Liver (tissue), 9 donors: Measurements from ENCODE around the gene ANKRD17. TPM values are rescaled to one million over a fixed set of nuclear protein-coding genes. Genes with fewer than 3 reads are reported as not detected.

Source experiments
- DNase-seq: peaks from one replicate; pipeline ENCODE4 v3.0.0-alpha.2; 2017; ENCODE audit warnings: low spot score
- H3K27ac ChIP-seq, 2 donors: one replicate each; pipeline ENCODE4 v1.7.0; 2013; ENCODE audit warnings: inconsistent platforms in 2 of 2, low read length in 2 of 2, control low read depth in 1 of 2, low read depth in 1 of 2, mild to moderate bottlenecking in 1 of 2
- H3K27me3 ChIP-seq, 4 donors: one replicate each; pipeline versions ENCODE4 v1.6.1 to v1.7.0; 2013; ENCODE audit warnings: low read length in 3 of 4, inconsistent platforms in 1 of 4, mild to moderate bottlenecking in 1 of 4, moderate library complexity in 1 of 4; ENCODE audit not compliant: control insufficient read depth in 4 of 4, insufficient read depth in 4 of 4
- H3K36me3 ChIP-seq, 4 donors: one replicate each; pipeline versions ENCODE4 v1.6.1 to v1.7.0; 2013; ENCODE audit warnings: low read length in 3 of 4, mild to moderate bottlenecking in 3 of 4, low read depth in 1 of 4, moderate library complexity in 1 of 4; ENCODE audit not compliant: control insufficient read depth in 4 of 4, insufficient read depth in 3 of 4
- H3K4me1 ChIP-seq, 4 donors: one replicate each; pipeline versions ENCODE4 v1.6.1 to v1.7.0; 2013; ENCODE audit warnings: low read length in 3 of 4, mild to moderate bottlenecking in 3 of 4, moderate library complexity in 1 of 4; ENCODE audit not compliant: control insufficient read depth in 4 of 4, insufficient read depth in 4 of 4
- H3K4me3 ChIP-seq, 3 donors: one replicate each; pipeline versions ENCODE4 v1.6.1 to v1.7.0; 2013; ENCODE audit warnings: low read length in 3 of 3, control low read depth in 1 of 3, low read depth in 1 of 3, mild to moderate bottlenecking in 1 of 3
- H3K9ac ChIP-seq, 2 donors: one replicate each; pipeline ENCODE4 v1.7.0; 2013; ENCODE audit warnings: low read length in 2 of 2, mild to moderate bottlenecking in 2 of 2, moderate library complexity in 2 of 2, control low read depth in 1 of 2, low read depth in 1 of 2
- H3K9me3 ChIP-seq, 4 donors: one replicate each; pipeline versions ENCODE4 v1.6.1 to v1.7.0; 2013; ENCODE audit warnings: low read length in 3 of 4; ENCODE audit not compliant: control insufficient read depth in 4 of 4
- ATF3 ChIP-seq: IDR thresholded peaks from 2 replicates; pipeline ENCODE4 v1.6.1; 2016; ENCODE audit warnings: antibody characterized with exemption
- CTCF ChIP-seq: fragments of 150-350 bp; IDR thresholded peaks from 2 replicates; pipeline ENCODE4 v1.5.1; 2017; ENCODE audit warnings: improper control_type of control experiment, low read depth, low read length; ENCODE audit not compliant: missing input control
- EGR1 ChIP-seq, 2 donors: IDR thresholded peaks; 2 replicates each; pipeline ENCODE4 v1.6.1; 2016 to 2018; ENCODE audit warnings: antibody characterized with exemption in 2 of 2, low read depth in 2 of 2
- FOXA1 ChIP-seq: IDR thresholded peaks from 2 replicates; pipeline ENCODE4 v1.6.1; 2016; ENCODE audit warnings: antibody characterized with exemption
- FOXA2 ChIP-seq: IDR thresholded peaks from 2 replicates; pipeline ENCODE4 v1.6.1; 2016; ENCODE audit warnings: antibody characterized with exemption
- GABPA ChIP-seq, 2 donors: IDR thresholded peaks in 1 of 2; conservative IDR thresholded peaks in 1 of 2; 2 replicates each; pipeline ENCODE4 v1.6.1; 2016; ENCODE audit warnings: antibody characterized with exemption in 2 of 2, mild to moderate bottlenecking in 1 of 2, moderate library complexity in 1 of 2
- HNF4A ChIP-seq, 2 donors: conservative IDR thresholded peaks; 2 replicates each; pipeline ENCODE4 v1.6.1; 2016; ENCODE audit warnings: antibody characterized with exemption in 2 of 2, mild to moderate bottlenecking in 2 of 2
- HNF4G ChIP-seq: IDR thresholded peaks from 2 replicates; pipeline ENCODE4 v1.6.1; 2016; ENCODE audit warnings: antibody characterized with exemption
- JUND ChIP-seq, 2 donors: IDR thresholded peaks; 2 replicates each; pipeline ENCODE4 v1.6.1; 2016; ENCODE audit warnings: antibody characterized with exemption in 2 of 2
- MAX ChIP-seq: IDR thresholded peaks from 2 replicates; pipeline ENCODE4 v1.6.1; 2016; ENCODE audit warnings: antibody characterized with exemption
- NR2F2 ChIP-seq: IDR thresholded peaks from 2 replicates; pipeline ENCODE4 v1.6.1; 2016; ENCODE audit warnings: antibody characterized with exemption
- RAD21 ChIP-seq, 2 donors: IDR thresholded peaks; 2 replicates each; pipeline ENCODE4 v1.6.1; 2016; ENCODE audit warnings: antibody characterized with exemption in 2 of 2, mild to moderate bottlenecking in 2 of 2
- REST ChIP-seq: IDR thresholded peaks from 2 replicates; pipeline ENCODE4 v1.6.1; 2016; ENCODE audit warnings: antibody characterized with exemption, mild to moderate bottlenecking
- RXRA ChIP-seq, 2 donors: IDR thresholded peaks; 2 replicates each; pipeline ENCODE4 v1.6.1; 2017 to 2018; ENCODE audit warnings: antibody characterized with exemption in 2 of 2, mild to moderate bottlenecking in 1 of 2
- SP1 ChIP-seq: IDR thresholded peaks from 2 replicates; pipeline ENCODE4 v1.6.1; 2018; ENCODE audit warnings: antibody characterized with exemption, mild to moderate bottlenecking
- TAF1 ChIP-seq: conservative IDR thresholded peaks from 2 replicates; pipeline ENCODE4 v1.6.1; 2016; ENCODE audit warnings: antibody characterized with exemption, mild to moderate bottlenecking
- YY1 ChIP-seq: IDR thresholded peaks from 2 replicates; pipeline ENCODE4 v1.6.1; 2016; ENCODE audit warnings: antibody characterized with exemption, mild to moderate bottlenecking
- ZBTB33 ChIP-seq: IDR thresholded peaks from 2 replicates; pipeline ENCODE4 v1.6.1; 2016; ENCODE audit warnings: antibody characterized with exemption
- WGBS: extraction: QIAGEN DNeasy Blood & Tissue Kit; methylation state at CpG from one replicate; pipeline ENCODE4 v1.1.7; 2013; 5-methylcytosine and 5-hydroxymethylcytosine counted together
- polyA plus RNA-seq, 2 donors: library from polyadenylated mRNA; stranded (reverse) in 1 of 2; unstranded in 1 of 2; fragments of 200-250 nt in 1 of 2; fragments of >200 nt in 1 of 2; fragmentation: Nextera tagmentation in 1 of 2; extraction: Ambion mirVana in 1 of 2; gene quantifications; one replicate each; pipeline versions ENCODE4 v1.2.1 to v1.2.3, GENCODE V29; 2013 to 2015
- total RNA-seq, 2 donors: library from RNA; depleted of rRNA; stranded (reverse); fragments of >200 nt; gene quantifications; one replicate each; pipeline ENCODE4 v1.2.3, GENCODE V29; 2014
- donor health status: healthy.
- donor health status: healthy.
- donor health status: healthy.
- donor health status: healthy.
- donor health status: healthy.

The ANKRD17 gene
- total and polyA plus RNA-seq, 4 donors: 11.6 to 38.5 (median 19.7) TPM

GRCh38 chr4:73104695-73105094 is 153.9 kb downstream of the ANKRD17 start:
- no peak for TF ChIP-seq ZBTB33
- no peak for TF ChIP-seq JUND (IDR thresholded peaks at IDR 0.05)
- TF ChIP-seq FOXA2: no peak
- no peak for TF ChIP-seq FOXA1
- no peak for TF ChIP-seq TAF1
- TF ChIP-seq HNF4G: no peak
- TF ChIP-seq RAD21 (IDR thresholded peaks at IDR 0.05): no peak
- Histone ChIP-seq H3K27me3 (no peaks in the 10 kb centered on the region), H3K36me3 (peaks cover 7 to 30% (median 17%) of the 10 kb centered on the region in 4 donors), H3K4me1 (peaks cover 0 to 11% (median 9%) of the 10 kb centered on the region in 4 donors), H3K27ac (peak overlapping the region in 1 of 2 donors; percentile 61), H3K9me3 (no peaks in the 10 kb centered on the region), H3K9ac (no peak overlapping the region), H3K4me3 (peak overlapping the region in 1 of 3 donors; percentile 62)
- DNase-seq: no peak
- 75% methylated on average over 5 of the region's 5 CpGs for WGBS

- H3K4me3 ChIP-seq: peak overlapping the region in 2 of 3 donors; percentile 56 to 62
- TF ChIP-seq FOXA1 (no peak), RXRA (IDR thresholded peaks at IDR 0.05) (peak in 1 of 2 donors; percentile 38), FOXA2 (peak; percentile 26), GABPA (IDR thresholded peaks at IDR 0.05 in 1 of 2, conservative IDR thresholded peaks at IDR 0.05 in 1 of 2) (no peak), JUND (IDR thresholded peaks at IDR 0.05) (peak; percentile 56 to 93), CTCF (no peak), HNF4G (peak; percentile 53), YY1 (peak; percentile 56), REST (peak; percentile 91), HNF4A (conservative IDR thresholded peaks at IDR 0.05) (peak; percentile 87 to 89), TAF1 (no peak), ZBTB33 (peak; percentile 59), EGR1 (IDR thresholded peaks at IDR 0.05; ENCODE audit: low read depth in 2 of 2) (no peak), ATF3 (no peak), MAX (peak; percentile 91), SP1 (peak; percentile 79), RAD21 (IDR thresholded peaks at IDR 0.05) (peak in 1 of 2 donors; percentile 20), NR2F2 (no peak)
- peak overlapping the region in 1 of 2 donors; percentile 81 for H3K9ac ChIP-seq
- 37% methylated on average over 8 of the region's 8 CpGs for WGBS
- no peaks in the 10 kb centered on the region for H3K27me3 ChIP-seq
- H3K9me3 ChIP-seq: no peaks in the 10 kb centered on the region
- peaks cover 7 to 24% (median 15%) of the 10 kb centered on the region in 4 donors for H3K36me3 ChIP-seq
- peaks cover 0 to 11% (median 9%) of the 10 kb centered on the region in 4 donors for H3K4me1 ChIP-seq
- DNase-seq: no peak
- peak overlapping the region; percentile 52 to 61 for H3K27ac ChIP-seq
These were observed 154.6 kb downstream of the ANKRD17 start for GRCh38 chr4:73103799-73104503.
